Loucy (cell line): ENCODE results near the gene ZBTB34.

Source experiments
- H2AFZ ChIP-seq: fragments of 200-600 bp; sonication (generic); 2 replicates; pipeline ENCODE4 v1.6.0; 2016; ENCODE audit warnings: antibody characterized with exemption, mild to moderate bottlenecking, low read length, moderate library complexity
- H3F3A ChIP-seq: fragments of 200-600 bp; 2 replicates; pipeline ENCODE4 v1.6.0; 2016; ENCODE audit warnings: antibody characterized with exemption, low read depth, mild to moderate bottlenecking
- H3K27me3 ChIP-seq: fragments of 200-600 bp; sonication (generic); 2 replicates; pipeline ENCODE4 v1.6.1; 2014; ENCODE audit warnings: low read length, mild to moderate bottlenecking; ENCODE audit not compliant: insufficient read depth, poor library complexity, severe bottlenecking
- H3K36me3 ChIP-seq: fragments of 200-600 bp; sonication (generic); 2 replicates; pipeline ENCODE4 v1.6.1; 2016; ENCODE audit warnings: low read length; ENCODE audit not compliant: insufficient read depth
- H3K4me1 ChIP-seq: fragments of 200-600 bp; sonication (generic); 2 replicates; pipeline ENCODE4 v1.5.1; 2014; ENCODE audit warnings: low read length, mild to moderate bottlenecking; ENCODE audit not compliant: insufficient read depth, poor library complexity, severe bottlenecking
- H3K4me2 ChIP-seq: fragments of 200-600 bp; sonication (generic); 2 replicates; pipeline ENCODE4 v1.6.0; 2014; ENCODE audit warnings: antibody characterized with exemption, low read length, low read depth, mild to moderate bottlenecking; ENCODE audit not compliant: poor library complexity, severe bottlenecking
- H3K4me3 ChIP-seq: fragments of 200-600 bp; sonication (generic); 2 replicates; pipeline ENCODE4 v1.5.1; 2014; ENCODE audit warnings: low read length, mild to moderate bottlenecking, mixed read lengths; ENCODE audit not compliant: poor library complexity, severe bottlenecking
- H3K79me2 ChIP-seq: fragments of 200-600 bp; sonication (generic); 2 replicates; pipeline ENCODE4 v1.6.1; 2014; ENCODE audit warnings: low read length; ENCODE audit not compliant: insufficient read depth
- H3K9ac ChIP-seq: fragments of 200-600 bp; sonication (generic); 2 replicates; pipeline ENCODE4 v1.6.0; 2014; ENCODE audit warnings: mild to moderate bottlenecking, low read depth, low read length, moderate library complexity; ENCODE audit not compliant: poor library complexity, severe bottlenecking
- H3K9me2 ChIP-seq: fragments of 200-600 bp; sonication (generic); replicated peaks from 2 replicates; pipeline ENCODE4 v1.6.1; 2016; ENCODE audit warnings: low read depth, low read length, mixed read lengths
- H3K9me3 ChIP-seq: fragments of 200-600 bp; sonication (generic); 2 replicates; pipeline ENCODE4 v1.6.1; 2014; ENCODE audit warnings: mild to moderate bottlenecking, antibody characterized with exemption, low read length, low read depth; ENCODE audit not compliant: insufficient read depth
- H4K20me1 ChIP-seq: fragments of 200-600 bp; sonication (generic); 2 replicates; pipeline ENCODE4 v1.6.0; 2014; ENCODE audit warnings: antibody characterized with exemption, low read length, mild to moderate bottlenecking; ENCODE audit not compliant: insufficient read depth, poor library complexity, severe bottlenecking
- EZH2phosphoT487 ChIP-seq: fragments of 200-600 bp; IDR thresholded peaks from 2 replicates; pipeline ENCODE4 v1.6.1; 2018; ENCODE audit warnings: antibody characterized with exemption, mild to moderate bottlenecking, moderate library complexity, borderline replicate concordance
- TF ChIP-seq, protein P1 (sequence below): fragments of 200-600 bp; sonication (generic); conservative IDR thresholded peaks from 2 replicates; pipeline ENCODE4 v1.5.1; 2014; ENCODE audit warnings: mild to moderate bottlenecking, antibody characterized with exemption, low read length

Gene ZBTB34

DNA sequence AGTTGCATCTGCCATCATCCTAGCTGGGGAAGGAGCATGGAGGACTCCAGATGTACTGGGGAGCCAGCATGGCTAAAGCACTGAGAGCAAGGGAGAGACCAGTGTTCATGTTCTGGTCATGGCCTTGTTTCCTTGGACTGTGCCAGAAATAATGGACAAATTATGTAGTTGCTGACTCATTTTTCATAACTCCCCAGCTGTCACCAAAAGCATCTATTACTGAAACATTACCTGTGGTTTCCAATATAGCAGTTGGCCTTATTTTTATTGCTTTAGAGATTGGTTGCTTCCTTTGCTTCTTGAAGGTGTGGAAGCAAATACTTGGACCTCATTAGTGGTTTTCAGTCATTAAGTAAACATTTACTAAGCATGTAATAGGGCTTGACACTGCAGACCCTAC, 65.4 kb downstream of the ZBTB34 start:
- Histone ChIP-seq H3K9ac (no peak overlapping the region), H2AFZ (no peak overlapping the region), H3K4me3 (no peak overlapping the region), H3K9me2 (no peaks in the 10 kb centered on the region), H3K4me1 (peaks cover 11% of the 10 kb centered on the region), H3K27me3 (no peaks in the 10 kb centered on the region), H3K79me2 (no peaks in the 10 kb centered on the region), H3K4me2 (no peak overlapping the region), H3K36me3 (no peaks in the 10 kb centered on the region), H3F3A (no peaks in the 10 kb centered on the region), H4K20me1 (no peaks in the 10 kb centered on the region), H3K9me3 (no peaks in the 10 kb centered on the region)
- TF ChIP-seq EZH2phosphoT487, result no peak
- TF ChIP-seq, protein P1, sequence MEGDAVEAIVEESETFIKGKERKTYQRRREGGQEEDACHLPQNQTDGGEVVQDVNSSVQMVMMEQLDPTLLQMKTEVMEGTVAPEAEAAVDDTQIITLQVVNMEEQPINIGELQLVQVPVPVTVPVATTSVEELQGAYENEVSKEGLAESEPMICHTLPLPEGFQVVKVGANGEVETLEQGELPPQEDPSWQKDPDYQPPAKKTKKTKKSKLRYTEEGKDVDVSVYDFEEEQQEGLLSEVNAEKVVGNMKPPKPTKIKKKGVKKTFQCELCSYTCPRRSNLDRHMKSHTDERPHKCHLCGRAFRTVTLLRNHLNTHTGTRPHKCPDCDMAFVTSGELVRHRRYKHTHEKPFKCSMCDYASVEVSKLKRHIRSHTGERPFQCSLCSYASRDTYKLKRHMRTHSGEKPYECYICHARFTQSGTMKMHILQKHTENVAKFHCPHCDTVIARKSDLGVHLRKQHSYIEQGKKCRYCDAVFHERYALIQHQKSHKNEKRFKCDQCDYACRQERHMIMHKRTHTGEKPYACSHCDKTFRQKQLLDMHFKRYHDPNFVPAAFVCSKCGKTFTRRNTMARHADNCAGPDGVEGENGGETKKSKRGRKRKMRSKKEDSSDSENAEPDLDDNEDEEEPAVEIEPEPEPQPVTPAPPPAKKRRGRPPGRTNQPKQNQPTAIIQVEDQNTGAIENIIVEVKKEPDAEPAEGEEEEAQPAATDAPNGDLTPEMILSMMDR, result no peak

DNA sequence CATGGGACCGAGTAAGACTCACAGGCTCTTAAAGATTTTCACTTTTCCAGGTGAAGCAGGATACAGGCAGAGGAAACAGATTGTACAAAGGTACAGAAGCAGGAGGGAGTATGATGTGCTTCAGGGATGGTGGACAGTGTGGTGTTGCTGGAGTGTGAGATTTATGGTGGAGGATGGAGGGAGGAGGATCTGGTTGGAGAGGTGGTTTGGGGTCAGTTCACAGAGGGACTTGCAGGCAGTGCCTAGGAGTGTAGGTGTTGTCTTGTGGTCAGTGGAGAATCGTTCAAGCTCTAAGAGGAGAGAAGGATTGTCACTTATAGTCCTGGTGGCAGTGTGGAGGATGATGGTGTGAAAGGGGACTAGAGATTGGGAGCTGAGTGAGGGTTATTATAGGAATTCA, 65.9 kb downstream of the ZBTB34 start:
- no peak overlapping the region for H2AFZ ChIP-seq
- no peaks in the 10 kb centered on the region for H3K9me2 ChIP-seq
- peaks cover 11% of the 10 kb centered on the region for H3K4me1 ChIP-seq
- H3K9me3 ChIP-seq, result no peaks in the 10 kb centered on the region
- no peaks in the 10 kb centered on the region for H3K36me3 ChIP-seq
- no peaks in the 10 kb centered on the region for H3K79me2 ChIP-seq
- no peak overlapping the region for H3K9ac ChIP-seq
- no peaks in the 10 kb centered on the region for H3K27me3 ChIP-seq
- H3K4me2 ChIP-seq, result no peak overlapping the region
- H3K4me3 ChIP-seq, result no peak overlapping the region
- no peak for TF ChIP-seq EZH2phosphoT487
- no peaks in the 10 kb centered on the region for H3F3A ChIP-seq
- H4K20me1 ChIP-seq, result no peaks in the 10 kb centered on the region

DNA sequence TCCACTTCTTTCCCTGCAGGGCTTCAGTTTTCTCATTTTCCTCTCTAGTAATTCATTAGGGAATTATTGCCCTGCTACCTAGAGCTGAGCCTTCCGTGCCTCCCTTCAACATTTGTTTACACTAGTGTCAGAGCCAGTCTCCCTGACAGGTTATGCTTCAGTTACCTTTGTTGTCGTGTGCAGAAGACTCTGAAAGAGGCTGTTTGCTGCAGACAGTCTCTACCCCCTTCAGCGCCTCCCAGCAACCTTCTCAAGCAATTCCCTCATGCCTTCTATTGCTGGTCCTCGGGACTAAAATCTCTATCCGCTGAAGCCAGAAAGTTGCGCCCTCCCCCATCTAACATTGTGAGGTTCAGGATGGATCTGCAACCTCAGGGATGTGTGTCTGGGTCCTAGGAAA, 67.0 kb downstream of the ZBTB34 start:
- Histone ChIP-seq H3K9me2 (no peaks in the 10 kb centered on the region), H3K36me3 (no peaks in the 10 kb centered on the region), H3K79me2 (no peaks in the 10 kb centered on the region), H3K9me3 (no peaks in the 10 kb centered on the region), H3F3A (no peaks in the 10 kb centered on the region), H3K4me3 (no peak overlapping the region), H4K20me1 (no peaks in the 10 kb centered on the region), H3K9ac (no peak overlapping the region), H3K4me1 (peaks cover 11% of the 10 kb centered on the region), H3K27me3 (no peaks in the 10 kb centered on the region), H2AFZ (no peak overlapping the region), H3K4me2 (no peak overlapping the region)
- no peak for TF ChIP-seq EZH2phosphoT487
- TF ChIP-seq, protein P1, result no peak

DNA sequence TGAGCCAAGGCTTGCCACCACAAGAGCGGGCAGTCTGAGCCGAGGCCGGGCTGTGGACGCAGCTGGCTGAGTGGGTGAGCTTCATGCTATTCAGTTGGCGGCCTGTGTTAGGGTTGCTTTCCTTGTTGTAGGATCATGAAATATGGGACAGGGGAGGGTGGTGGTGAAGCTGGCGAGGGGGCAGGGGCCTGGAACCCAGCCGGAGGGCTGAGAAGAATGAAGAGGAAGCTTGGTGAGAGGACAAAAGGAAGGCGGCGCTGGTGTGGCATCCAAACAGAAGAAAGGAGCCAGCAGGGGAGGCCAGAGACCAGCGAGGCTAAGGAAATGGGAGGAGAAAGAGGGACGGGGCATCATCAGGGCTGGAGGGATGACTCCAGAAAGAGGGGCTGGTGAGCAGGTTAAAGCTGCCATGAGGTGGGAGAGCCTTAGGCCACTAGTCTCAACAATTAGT, 72.5 kb downstream of the ZBTB34 start:
- Histone ChIP-seq H3K4me2 (no peak overlapping the region), H3K4me1 (no peaks in the 10 kb centered on the region), H3K9ac (no peak overlapping the region), H4K20me1 (no peaks in the 10 kb centered on the region), H3K27me3 (no peaks in the 10 kb centered on the region), H3K79me2 (no peaks in the 10 kb centered on the region), H3K9me3 (no peaks in the 10 kb centered on the region), H2AFZ (no peak overlapping the region), H3K36me3 (no peaks in the 10 kb centered on the region), H3K4me3 (no peak overlapping the region), H3K9me2 (no peaks in the 10 kb centered on the region), H3F3A (no peaks in the 10 kb centered on the region)
- no peak for TF ChIP-seq EZH2phosphoT487
- TF ChIP-seq, protein P1, result no peak
